Measurements from ENCODE around the gene XXYLT1.

DNA sequence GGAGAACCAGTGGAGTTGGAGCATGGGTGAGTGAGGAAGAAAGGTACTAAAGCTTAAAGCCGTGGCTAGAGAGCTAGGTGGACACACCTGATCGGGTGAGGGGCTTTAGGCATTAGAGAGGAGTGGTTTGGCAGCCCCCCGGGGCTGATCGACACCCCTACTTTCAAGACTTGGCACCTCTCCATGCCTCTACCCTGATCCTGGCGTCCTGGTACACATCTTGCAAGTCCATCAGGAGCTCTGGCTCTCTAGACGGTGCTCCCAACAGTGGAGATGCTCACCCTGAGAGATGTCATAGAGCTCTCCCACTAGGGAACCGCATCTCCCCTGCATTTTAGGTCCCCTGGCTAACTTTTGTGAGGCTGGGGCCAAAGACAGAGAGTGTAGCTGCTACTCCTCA is 98.1 kb downstream of the XXYLT1 start:
- TF ChIP-seq CTCF (tag by site-specific recombination; IDR thresholded peaks at IDR 0.05) (no peak), ZBTB7A (tag by site-specific recombination; IDR thresholded peaks at IDR 0.05; ENCODE audit: low read depth) (no peak), ZNF121 (tag by site-specific recombination; IDR thresholded peaks at IDR 0.05) (no peak), PATZ1 (tag by site-specific recombination; IDR thresholded peaks at IDR 0.05) (no peak), ZFP41 (tag by site-specific recombination; IDR thresholded peaks at IDR 0.05; ENCODE audit: borderline replicate concordance) (no peak), REST (tag by site-specific recombination; IDR thresholded peaks at IDR 0.05) (no peak), ZNF24 (tag by site-specific recombination; IDR thresholded peaks at IDR 0.05) (no peak)

Measured in HEK293 (cell line).